SK-N-MC (cell line): ENCODE data around the gene ABTB2.

Experiments
- EZH2 ChIP-seq: fragments of 200-600 bp; sonication (generic); IDR thresholded peaks from one replicate; pipeline ENCODE4 v1.6.1; 2017; ENCODE audit warnings: antibody characterized with exemption
- FOXP2 ChIP-seq: optimal IDR thresholded peaks from 2 replicates; pipeline ENCODE3; 2011; ENCODE audit warnings: mild to moderate bottlenecking, moderate library complexity; ENCODE audit not compliant: insufficient read depth; ENCODE audit errors: extremely low read length, control extremely low read depth
- POLR2AphosphoS5 ChIP-seq: IDR thresholded peaks from 2 replicates; pipeline ENCODE4 v1.6.1; 2012; ENCODE audit warnings: mild to moderate bottlenecking, low read depth, low read length, borderline replicate concordance

DNA sequence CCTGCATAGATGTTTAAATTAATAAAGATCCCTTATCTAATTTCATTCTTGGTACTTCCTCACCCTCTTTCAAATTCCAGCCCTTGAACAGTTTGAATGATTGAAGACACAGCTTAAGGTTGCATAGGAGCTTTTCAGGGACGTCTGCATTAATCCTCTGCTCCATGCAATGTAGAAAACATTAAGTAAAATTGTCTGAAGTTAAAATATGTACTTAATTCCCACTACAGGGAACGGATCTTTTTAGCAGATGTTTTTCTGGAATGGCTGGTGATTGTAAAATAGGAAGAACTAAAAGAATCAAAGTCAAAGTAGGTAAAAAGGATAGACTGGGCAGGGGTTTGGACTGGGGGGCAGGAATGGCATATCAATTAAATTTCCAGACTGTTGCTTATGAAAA lies 58.9 kb downstream of the ABTB2 start:
- TF ChIP-seq EZH2, result no peak
- no peak for TF ChIP-seq POLR2AphosphoS5
- TF ChIP-seq FOXP2, result no peak
